GM18519 (cell line): ENCODE results near the gene FAM219A.

ENCODE experiments used
- ATAC-seq: cut with Tn5 transposase; IDR thresholded peaks from one replicate; pipeline ENCODE4 v1.9.1; 2021; ENCODE audit warnings: mild to moderate bottlenecking, moderate library complexity; ENCODE audit not compliant: unreplicated experiment, low FRiP score

Gene FAM219A, protein sequence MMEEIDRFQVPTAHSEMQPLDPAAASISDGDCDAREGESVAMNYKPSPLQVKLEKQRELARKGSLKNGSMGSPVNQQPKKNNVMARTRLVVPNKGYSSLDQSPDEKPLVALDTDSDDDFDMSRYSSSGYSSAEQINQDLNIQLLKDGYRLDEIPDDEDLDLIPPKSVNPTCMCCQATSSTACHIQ

GRCh38 chr9:34458013-34458958 is at the start of gene FAM219A, which contains the start of gene DNAI1:
Gene FAM219A, minus strand, starts transcription at chr9:34458570. Its CDS starts 307 bp downstream, at chr9:34458263.
Gene DNAI1, plus strand, starts transcription at chr9:34458805. Its CDS starts 201 bp downstream, at chr9:34459006.
- ATAC-seq, result peak; percentile 94

- no peak for ATAC-seq
Observed at GRCh38 chr9:34507966-34508365, 49.6 kb upstream of the FAM219A start.

- ATAC-seq, result no peak
Observed at GRCh38 chr9:34507556-34507955, 49.2 kb upstream of the FAM219A start.

DNA sequence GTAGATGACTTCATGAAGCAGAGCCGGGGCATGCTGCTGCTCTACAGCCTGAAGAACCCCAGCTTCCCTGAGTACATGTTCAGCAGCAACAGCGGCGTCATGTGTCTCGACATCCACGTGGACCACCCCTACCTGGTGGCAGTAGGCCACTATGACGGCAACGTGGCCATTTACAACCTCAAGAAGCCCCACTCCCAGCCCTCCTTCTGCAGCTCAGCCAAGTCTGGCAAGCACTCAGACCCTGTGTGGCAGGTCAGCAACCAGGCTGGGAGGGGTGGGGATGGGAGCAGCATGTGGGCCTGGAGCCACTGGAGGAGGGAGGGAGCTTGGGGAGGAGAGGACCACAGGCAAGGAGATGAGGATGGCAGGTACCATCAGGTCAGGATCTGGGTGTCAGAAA is 48.3 kb upstream of the FAM219A start:
- ATAC-seq, result no peak

GRCh38 chr9:34505370-34506120 is 47.2 kb upstream of the FAM219A start:
- ATAC-seq, result no peak

DNA sequence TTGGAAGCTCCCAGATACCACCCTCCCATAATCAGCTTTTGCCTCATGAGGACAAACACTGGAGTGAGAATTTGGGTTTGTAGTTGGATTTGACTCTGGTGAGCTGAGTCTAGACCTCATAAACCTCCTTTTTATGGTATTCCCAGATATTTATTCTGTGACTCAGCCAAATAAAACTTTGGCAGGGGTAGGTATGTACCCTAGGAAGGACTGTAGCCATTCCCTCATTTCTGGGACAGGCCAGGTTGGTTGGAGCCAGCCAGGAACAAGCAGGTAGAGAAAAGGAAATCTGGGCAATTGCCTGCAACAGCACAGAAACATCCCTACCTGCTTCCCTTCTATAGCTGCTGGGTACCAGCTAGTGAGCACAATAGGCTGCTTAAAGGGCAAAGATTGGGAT is 45.0 kb upstream of the FAM219A start:
- no peak for ATAC-seq

DNA sequence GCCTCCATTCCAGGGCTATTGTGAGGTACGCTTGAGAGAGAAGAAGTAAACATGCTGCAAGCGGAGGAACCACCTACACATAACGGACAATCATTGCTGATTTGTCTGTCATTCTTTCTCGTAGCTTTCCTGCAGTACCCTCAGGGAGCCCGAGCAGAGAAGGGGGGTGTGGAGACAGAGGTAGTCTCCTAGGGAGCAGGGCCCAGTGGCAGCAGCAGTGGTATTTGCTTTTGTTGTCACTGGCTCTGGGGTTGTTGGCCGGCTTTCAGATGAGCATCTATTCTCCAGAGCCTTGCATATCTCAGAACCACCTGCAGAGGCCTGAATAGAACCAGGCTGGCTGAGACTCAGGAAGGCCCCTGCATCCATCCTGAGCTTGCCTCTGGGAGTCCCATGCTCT is 44.5 kb upstream of the FAM219A start:
- no peak for ATAC-seq

DNA sequence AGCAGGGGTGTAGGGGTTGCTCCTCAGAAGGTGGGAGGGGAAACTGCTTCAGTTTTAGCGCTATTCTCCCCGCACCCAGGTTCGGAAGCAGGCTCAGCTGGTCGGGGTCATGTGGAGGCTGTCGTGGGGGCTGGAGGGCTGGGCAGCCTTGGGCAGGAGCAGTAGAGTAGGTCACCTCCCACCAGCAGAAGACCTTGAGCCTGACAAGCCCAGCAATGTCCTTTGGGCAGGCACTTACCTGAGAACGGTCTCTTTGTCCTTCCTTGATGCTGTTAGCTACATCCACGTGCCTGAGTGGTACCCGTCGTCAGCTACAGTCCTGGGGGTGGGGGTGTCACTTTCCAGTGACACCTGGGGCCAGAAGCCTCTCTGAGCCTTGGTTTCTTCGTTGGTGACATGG is 44.1 kb upstream of the FAM219A start:
- no peak for ATAC-seq

- no peak for ATAC-seq
Observed at GRCh38 chr9:34501889-34502425, 43.6 kb upstream of the FAM219A start.

- no peak for ATAC-seq
Observed at GRCh38 chr9:34501372-34501771, 43.0 kb upstream of the FAM219A start.

DNA sequence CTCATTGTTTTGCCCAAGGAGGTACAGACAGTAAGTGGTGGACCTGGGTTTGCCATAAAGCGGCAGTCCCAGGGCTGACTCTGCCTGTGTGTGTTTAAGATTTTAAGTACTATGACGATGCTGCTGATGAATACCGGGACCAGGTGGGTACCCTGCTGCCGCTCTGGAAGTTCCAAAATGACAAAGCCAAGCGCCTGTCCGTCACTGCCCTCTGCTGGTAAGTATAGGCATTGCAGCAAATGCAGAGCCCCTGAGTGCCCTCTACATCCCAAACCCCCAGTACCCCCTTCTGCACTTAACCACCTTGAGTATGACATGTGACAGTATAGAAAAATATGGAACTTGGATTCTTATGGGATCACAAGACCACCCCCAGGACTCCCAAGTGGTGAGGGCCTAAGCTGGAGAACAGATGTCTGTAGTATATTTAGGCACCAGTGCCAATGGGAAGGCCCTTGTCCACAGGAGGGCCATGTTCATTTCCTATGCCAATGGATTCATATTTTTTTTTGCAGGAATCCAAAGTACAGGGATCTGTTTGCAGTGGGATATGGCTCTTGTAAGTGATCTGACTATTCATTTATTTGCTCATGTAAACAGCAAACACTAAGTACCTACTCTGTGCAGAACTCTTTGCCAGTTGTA is 42.4 kb upstream of the FAM219A start:
- ATAC-seq, result no peak

DNA sequence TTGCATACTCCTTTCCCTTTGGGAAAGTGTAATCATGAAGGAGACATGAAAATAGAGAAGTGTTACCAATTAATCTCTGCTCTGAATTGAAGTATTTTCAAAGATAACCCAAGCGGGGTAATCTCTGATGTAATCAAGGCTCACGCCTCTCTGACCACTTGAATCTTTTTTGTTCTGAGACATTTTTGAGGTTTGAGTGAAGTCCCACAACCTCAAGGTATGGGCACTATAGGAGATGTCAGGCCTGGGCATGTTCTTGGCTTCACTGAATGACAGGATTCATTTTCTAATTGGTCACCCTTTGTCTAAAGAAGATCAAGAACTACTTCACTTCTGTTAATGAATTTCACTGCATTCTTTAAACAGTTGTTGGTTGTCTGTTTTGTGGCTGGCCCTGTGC is 40.7 kb upstream of the FAM219A start:
- ATAC-seq, result no peak

- ATAC-seq, result no peak
Observed at GRCh38 chr9:34498553-34498952, 40.2 kb upstream of the FAM219A start.

DNA sequence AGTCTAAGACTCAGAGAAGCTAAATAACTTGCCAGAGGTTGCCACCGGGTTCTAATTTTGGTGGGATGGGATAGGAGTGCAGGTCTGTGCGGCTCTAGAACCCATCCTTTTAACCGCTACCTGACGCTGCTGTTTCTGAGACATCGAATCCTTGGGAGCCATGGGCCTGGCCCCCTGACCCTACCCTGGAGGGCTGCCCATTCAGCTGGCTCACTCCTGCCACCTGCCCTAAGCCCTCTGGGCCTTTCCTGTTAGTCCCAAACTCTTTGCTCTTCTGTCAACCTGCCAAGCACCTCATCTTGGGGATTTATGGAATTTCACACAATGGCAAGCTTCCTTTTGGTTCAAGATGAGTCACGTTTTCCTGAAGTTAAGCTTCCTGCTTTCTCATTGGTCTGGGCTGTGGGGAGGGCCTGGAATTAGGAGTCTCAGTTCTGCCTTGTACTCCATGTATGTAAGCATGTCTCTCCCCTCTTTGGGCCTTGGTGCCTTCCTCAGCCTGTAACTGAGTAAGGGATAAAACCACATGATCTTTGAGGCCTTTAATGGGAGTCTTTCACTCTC is 37.9 kb upstream of the FAM219A start:
- ATAC-seq, result no peak

DNA sequence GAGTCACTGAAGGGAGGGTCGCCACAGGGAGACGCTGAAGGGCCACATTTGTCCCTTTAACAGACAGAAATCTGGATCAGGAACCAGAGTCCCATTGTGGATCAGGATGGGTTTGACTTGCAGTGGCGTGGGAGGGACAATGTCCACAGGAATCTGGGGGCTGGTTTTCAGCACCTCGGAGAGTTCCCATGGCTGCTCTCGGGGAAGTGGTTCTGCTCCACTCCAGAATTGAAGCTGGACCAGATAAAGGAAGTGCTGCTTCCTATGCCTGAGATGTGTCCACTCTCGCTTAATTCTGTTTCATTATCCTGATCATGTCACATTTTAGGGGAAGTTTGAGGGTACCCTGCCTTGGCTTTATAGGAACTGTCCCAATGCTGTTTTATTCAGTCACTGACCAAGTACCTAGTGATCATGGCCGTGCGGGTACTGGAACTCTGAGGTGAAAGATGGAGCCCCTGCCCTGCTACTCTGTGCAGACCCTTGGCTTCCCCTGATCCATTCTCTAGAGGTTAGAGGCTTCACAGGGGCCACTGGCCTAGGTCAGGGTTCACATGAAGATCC is 35.7 kb upstream of the FAM219A start:
- no peak for ATAC-seq

DNA sequence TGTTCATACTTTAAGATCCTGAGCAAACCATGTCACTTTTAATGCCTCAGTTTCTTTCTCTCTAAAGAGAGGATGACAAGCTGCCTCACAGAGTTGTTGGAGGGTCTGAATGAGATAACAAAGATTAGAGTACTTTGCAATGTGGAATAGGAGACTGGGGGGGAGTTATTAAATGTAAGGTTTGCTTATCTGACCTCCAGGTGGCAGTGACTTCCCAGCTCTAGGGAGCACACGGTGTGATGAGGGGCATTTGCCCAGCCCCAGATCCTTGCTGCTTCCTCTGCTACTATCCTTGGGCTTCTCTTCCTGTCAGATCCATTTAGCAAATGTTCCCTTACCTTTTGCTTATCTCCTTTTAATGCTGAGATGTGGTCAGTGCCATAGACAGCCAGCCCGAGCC is 33.7 kb upstream of the FAM219A start:
- no peak for ATAC-seq

GRCh38 chr9:34491596-34491995 is 33.2 kb upstream of the FAM219A start:
- no peak for ATAC-seq

DNA sequence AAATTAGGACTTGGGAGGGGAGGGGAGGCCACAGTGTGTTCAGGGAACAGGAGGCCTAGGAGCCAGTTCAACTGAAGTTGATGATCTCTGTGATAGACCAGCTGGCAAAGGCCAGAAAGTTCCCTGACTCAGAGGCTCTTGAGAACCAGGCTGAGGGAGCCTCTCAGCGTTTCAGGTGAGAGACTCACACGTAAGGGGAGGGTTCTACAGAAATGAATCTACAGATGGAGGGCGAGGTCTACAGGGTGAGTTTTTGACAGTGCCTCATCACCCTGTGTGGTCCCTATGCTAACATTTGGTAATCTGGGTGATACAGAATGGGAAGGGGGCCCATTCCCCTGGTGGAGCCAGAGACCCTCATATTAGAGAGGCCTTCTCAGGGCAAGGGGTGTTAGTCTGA is 32.4 kb upstream of the FAM219A start:
- ATAC-seq, result no peak

GRCh38 chr9:34490360-34490759 is 32.0 kb upstream of the FAM219A start:
- ATAC-seq, result no peak

DNA sequence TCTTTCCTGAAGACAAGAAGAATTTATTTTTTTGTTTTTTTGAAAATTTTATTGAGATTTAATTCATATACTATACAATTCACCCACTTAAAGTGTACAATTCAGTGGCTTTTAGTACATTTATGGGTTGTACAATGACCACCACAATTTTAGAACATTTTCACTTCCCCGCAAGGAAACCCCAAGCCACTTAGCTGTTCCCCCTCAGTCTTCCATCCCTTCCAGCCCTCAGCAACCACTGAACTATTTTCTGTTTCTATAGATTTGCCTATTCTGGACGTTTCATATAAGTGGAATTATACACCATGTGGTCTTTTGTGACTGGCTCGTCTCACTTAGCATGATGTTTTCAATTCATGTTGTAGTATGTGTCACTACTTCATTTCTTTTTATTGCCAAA is 28.2 kb upstream of the FAM219A start:
- no peak for ATAC-seq
